Eye (tissue), 1 donor: Measurements from ENCODE around the gene ACTRT2.

ENCODE experiments used
- DNase-seq: peaks from one replicate; pipeline ENCODE4 v3.0.0-alpha.2; 2015

The ACTRT2 gene

DNA sequence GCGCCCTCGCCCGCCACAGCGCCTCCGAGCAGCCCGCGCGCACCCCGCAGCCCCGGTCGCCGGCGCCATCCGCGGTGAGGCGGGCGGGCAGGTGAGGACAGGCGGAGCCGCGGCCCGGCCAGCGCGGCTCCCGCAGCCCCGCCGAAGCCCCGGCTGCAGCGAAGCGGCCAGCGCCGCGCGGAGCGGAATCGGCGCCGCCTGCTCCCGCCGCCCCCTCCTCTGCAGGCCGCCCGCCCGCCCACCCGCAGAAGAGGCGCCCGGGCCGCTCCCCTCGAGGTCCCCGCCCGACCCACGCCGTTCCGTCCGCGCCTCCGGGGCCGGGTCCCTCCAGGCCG lies 49.0 kb downstream of the ACTRT2 start:
- no peak for DNase-seq

DNA sequence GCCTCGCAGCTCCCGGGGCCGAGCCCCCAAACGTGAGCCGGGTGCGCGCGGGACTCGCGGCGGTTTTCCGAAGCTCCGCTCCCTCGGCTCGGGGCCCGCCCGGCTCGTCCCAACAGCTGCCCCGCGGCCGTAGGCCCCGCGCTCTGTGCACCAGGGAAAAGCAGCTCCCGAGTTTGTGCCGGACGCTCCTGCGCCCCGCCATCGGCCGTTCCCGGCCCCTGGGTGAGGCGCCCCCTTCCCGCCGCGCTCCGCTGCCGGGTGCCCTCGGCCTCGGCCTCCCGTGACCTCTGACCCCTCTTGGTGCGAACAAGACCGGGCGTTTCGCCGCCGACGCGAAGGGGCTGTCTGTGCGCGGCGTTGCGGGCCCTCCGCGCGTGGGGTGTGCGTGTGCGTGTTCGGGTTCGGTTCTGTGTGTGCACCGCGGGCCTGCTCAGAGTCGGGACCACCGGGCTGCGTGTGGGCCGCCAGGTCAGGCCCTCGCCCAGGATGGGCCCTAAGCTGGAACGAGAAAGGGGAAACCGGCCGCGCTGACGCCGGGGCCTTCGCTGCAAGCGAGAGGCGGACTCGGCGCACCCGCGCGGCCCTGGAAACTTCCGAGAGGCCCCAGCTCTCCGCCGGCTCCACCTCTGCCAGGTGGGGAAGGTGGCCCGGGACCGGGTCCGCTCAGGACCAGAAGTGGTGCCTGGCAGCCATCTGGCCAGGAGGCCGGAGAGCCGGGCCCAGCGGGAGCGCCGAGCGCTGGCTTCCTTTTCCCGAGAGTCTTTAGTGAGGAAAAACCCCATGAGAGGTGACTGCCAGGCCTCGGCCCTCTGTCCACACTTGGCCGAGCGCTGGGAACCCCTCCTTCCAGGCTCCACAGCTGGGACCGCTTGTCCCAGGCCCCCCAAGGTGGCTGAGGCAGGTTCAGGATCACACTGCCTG lies 49.6 kb downstream of the ACTRT2 start:
- peak; percentile 63 for DNase-seq

DNA sequence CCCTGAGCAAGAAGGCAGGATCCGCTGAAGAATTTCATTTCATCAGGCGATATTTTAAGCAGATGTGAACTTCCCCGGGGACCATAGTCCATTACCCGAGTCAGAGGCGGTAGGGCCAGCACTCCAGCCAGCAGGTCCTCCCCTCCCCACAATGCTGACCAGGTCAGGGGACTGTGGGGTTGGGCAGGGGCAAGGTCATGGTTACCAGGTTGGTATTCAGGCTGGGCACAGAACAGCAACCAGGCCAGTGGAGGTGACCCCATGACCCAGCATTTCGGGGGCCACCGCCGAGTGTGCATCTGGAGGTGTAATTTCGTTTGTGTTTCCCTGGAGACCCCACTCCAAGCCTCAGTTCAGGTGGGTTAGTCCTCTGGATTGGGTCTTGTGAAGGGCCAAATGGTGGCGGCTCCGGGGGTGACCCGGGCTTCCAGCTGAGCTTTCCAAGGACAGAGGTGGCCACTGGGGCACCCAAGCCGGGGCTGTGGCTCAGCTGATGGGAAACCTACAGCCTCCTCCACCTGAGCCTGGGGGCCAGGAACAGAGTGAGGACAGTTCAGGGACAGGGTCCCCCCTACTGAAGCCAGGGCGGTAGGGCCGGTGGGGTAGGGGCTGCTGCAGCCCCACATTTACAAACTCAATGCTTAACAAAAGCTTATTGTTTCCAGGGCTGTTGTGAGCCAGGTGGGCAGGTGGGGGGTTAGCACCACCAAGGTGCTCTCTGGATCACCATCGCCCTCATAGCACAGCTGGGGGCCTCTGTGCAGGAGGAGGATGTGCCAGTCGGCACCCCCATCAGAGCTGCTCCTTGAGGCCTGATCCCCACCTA lies 50.5 kb downstream of the ACTRT2 start:
- no peak for DNase-seq
